ENCODE data around the gene DNAH14. TPM values are rescaled to one million over a fixed set of nuclear protein-coding genes. Genes with fewer than 3 reads are reported as not detected.
"Not testable (repeated sequence)": the region's sequence is repeated elsewhere in the genome, so short reads cannot be mapped to it uniquely, and the experiment has no call there.

The DNAH14 gene
- total RNA-seq, 1 experiment from 2014 or later: 47.0 TPM

GRCh38 chr1:225159793-225160192, 230.3 kb downstream of the DNAH14 start:
- Histone ChIP-seq H3K9me3 (ENCODE audit: control insufficient read depth, insufficient read depth, low read depth, low read length) (no peaks in the 10 kb centered on the region), H3K27ac (ENCODE audit: low read length) (no peak overlapping the region), H3K36me3 (ENCODE audit: control insufficient read depth, insufficient read depth, low read length) (no peaks in the 10 kb centered on the region), H3K27me3 (ENCODE audit: control insufficient read depth, insufficient read depth, low read length) (no peaks in the 10 kb centered on the region), H3K4me1 (ENCODE audit: control insufficient read depth, insufficient read depth, low read length) (no peaks in the 10 kb centered on the region), H3K4me3 (ENCODE audit: low read depth in 2 of 2, low read length in 2 of 2) (no peak overlapping the region)
- in situ Hi-C loops (cut with HindIII; ENCODE audit: low pct_unique_long_range_greater_than_20kb, low sequenced_read_pairs) (no loop called here), intact Hi-C loops (cut with micrococcal nuclease; ENCODE audit: unreplicated experiment) (no loop called here)
- ATAC-seq (no peak), DNase-seq (ENCODE audit: low read depth, low spot score) (no peak)
- ChIA-PET CTCF (no interaction called here), POLR2A (no interaction called here)
- BruUV-seq (replicated peaks): no TSS peak
- TF ChIP-seq SIN3A (IDR thresholded peaks at IDR 0.05; ENCODE audit: borderline replicate concordance, insufficient read depth, low read depth, low read length): no peak
- TF ChIP-seq TCF7L2 (IDR thresholded peaks at IDR 0.05; ENCODE audit: low read depth, low read length): no peak
- TF ChIP-seq, protein P1, sequence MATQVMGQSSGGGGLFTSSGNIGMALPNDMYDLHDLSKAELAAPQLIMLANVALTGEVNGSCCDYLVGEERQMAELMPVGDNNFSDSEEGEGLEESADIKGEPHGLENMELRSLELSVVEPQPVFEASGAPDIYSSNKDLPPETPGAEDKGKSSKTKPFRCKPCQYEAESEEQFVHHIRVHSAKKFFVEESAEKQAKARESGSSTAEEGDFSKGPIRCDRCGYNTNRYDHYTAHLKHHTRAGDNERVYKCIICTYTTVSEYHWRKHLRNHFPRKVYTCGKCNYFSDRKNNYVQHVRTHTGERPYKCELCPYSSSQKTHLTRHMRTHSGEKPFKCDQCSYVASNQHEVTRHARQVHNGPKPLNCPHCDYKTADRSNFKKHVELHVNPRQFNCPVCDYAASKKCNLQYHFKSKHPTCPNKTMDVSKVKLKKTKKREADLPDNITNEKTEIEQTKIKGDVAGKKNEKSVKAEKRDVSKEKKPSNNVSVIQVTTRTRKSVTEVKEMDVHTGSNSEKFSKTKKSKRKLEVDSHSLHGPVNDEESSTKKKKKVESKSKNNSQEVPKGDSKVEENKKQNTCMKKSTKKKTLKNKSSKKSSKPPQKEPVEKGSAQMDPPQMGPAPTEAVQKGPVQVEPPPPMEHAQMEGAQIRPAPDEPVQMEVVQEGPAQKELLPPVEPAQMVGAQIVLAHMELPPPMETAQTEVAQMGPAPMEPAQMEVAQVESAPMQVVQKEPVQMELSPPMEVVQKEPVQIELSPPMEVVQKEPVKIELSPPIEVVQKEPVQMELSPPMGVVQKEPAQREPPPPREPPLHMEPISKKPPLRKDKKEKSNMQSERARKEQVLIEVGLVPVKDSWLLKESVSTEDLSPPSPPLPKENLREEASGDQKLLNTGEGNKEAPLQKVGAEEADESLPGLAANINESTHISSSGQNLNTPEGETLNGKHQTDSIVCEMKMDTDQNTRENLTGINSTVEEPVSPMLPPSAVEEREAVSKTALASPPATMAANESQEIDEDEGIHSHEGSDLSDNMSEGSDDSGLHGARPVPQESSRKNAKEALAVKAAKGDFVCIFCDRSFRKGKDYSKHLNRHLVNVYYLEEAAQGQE (IDR thresholded peaks at IDR 0.05; ENCODE audit: insufficient read depth in 1 of 2, low read depth in 2 of 2, low read length in 1 of 2): no peak
- TF ChIP-seq CTCF (IDR thresholded peaks at IDR 0.05): no peak
- TF ChIP-seq POLR2AphosphoS5 (IDR thresholded peaks at IDR 0.05; ENCODE audit: low read depth, low read length): no peak

DNA sequence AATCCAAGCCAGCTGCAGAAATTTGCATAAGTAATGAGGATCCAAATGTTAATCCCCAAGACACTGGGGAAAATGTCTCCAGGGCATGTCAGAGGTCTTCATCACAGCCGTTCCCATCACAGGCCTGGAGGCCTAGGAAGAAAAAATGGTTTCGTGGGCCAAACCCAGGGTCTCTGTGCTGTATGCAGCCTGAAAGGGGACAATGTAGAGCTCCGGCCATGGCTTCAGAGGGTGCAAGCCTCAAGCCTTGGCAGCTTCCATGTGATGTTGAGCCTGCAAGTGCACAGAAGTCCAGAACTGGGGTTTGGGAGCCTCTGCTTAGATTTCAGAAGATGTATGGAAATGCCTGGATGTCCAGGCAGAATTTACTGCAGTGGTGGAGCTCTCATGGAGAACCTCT, 247.9 kb downstream of the DNAH14 start:
- H3K27ac ChIP-seq (ENCODE audit: low read length); BruUV-seq (replicated peaks); H3K9me3 ChIP-seq (ENCODE audit: control insufficient read depth, insufficient read depth, low read depth, low read length); POLR2A ChIA-PET; H3K4me1 ChIP-seq (ENCODE audit: control insufficient read depth, insufficient read depth, low read length); H3K27me3 ChIP-seq (ENCODE audit: control insufficient read depth, insufficient read depth, low read length); intact Hi-C loops (cut with micrococcal nuclease; ENCODE audit: unreplicated experiment); ATAC-seq; CTCF ChIA-PET; in situ Hi-C loops (cut with HindIII; ENCODE audit: low pct_unique_long_range_greater_than_20kb, low sequenced_read_pairs); H3K36me3 ChIP-seq (ENCODE audit: control insufficient read depth, insufficient read depth, low read length); DNase-seq (ENCODE audit: low read depth, low spot score); H3K4me3 ChIP-seq (ENCODE audit: low read depth in 2 of 2, low read length in 2 of 2): not testable (repeated sequence)

GRCh38 chr1:225179686-225180085, 250.2 kb downstream of the DNAH14 start:
- no peak for ATAC-seq
- in situ Hi-C loops (cut with HindIII; ENCODE audit: low pct_unique_long_range_greater_than_20kb, low sequenced_read_pairs): no loop called here
- ChIA-PET POLR2A (no interaction called here), CTCF (no interaction called here)
- intact Hi-C loops (cut with micrococcal nuclease; ENCODE audit: unreplicated experiment): no loop called here
- no peak overlapping the region for H3K27ac ChIP-seq (ENCODE audit: low read length)
- BruUV-seq (replicated peaks): no TSS peak
- H3K4me1 ChIP-seq (ENCODE audit: control insufficient read depth, insufficient read depth, low read length): no peaks in the 10 kb centered on the region
- H3K36me3 ChIP-seq (ENCODE audit: control insufficient read depth, insufficient read depth, low read length): no peaks in the 10 kb centered on the region
- H3K4me3 ChIP-seq (ENCODE audit: low read depth in 2 of 2, low read length in 2 of 2): no peak overlapping the region
- TF ChIP-seq SIN3A (IDR thresholded peaks at IDR 0.05; ENCODE audit: borderline replicate concordance, insufficient read depth, low read depth, low read length) (no peak), CTCF (IDR thresholded peaks at IDR 0.05) (no peak), POLR2AphosphoS5 (IDR thresholded peaks at IDR 0.05; ENCODE audit: low read depth, low read length) (no peak), TCF7L2 (IDR thresholded peaks at IDR 0.05; ENCODE audit: low read depth, low read length) (no peak)
- TF ChIP-seq, protein P1 (IDR thresholded peaks at IDR 0.05; ENCODE audit: insufficient read depth in 1 of 2, low read depth in 2 of 2, low read length in 1 of 2): no peak
- 0 out of 2 replicates have a peak, but pooled peaks cover 4% of the 10 kb centered on the region for H3K9me3 ChIP-seq (ENCODE audit: control insufficient read depth, insufficient read depth, low read depth, low read length)
- H3K27me3 ChIP-seq (ENCODE audit: control insufficient read depth, insufficient read depth, low read length): no peaks in the 10 kb centered on the region
- DNase-seq (ENCODE audit: low read depth, low spot score): no peak

Measured in Panc1 (cell line).